Stimulated activated CD4-positive, alpha-beta T cell treated with anti-CD3 and anti-CD28 coated beads, Interleukin-4, amount 100 ng/mL, for 4 hours (primary cell): ENCODE measurements around the gene DAPK2.

Experiments used
- DNase-seq, 2 experiments: peaks; one replicate each; pipeline ENCODE4 v3.0.0-alpha.2; 2020

DAPK2 gene

DNA sequence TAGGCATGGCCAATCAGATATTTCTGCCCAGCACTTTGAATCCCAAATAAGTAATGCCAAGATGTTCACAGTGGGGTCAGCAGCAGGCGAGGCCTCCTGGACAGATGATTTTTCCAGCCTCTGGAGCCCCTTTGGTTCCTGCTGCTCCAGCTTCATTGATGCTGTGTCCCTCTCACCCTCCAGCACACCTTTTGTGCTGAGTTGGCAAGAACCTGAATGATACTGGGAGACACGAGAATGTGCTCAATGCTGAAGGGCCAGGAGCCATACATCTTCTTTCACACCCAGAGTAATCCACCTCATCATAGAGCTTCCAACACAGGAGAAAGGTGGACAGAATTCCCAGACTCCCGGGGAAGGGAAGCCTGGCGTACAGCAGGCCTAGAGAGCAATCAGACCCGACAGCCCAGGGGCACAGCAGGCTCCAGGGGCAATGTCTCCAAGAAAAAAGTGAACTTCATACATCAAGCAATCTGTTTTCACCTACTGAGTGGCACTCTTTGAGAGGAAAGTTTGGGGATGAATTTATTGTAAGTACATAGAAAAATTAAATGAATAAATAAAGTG, 6.7 kb upstream of the DAPK2 start:
- DNase-seq: no peak

GRCh38 chr15:64051407-64052259, 5.3 kb upstream of the DAPK2 start:
- no peak for DNase-seq

- DNase-seq: no peak
Observed at GRCh38 chr15:64051093-64051402, 4.8 kb upstream of the DAPK2 start.

GRCh38 chr15:64050281-64051092, 4.2 kb upstream of the DAPK2 start:
- DNase-seq: no peak

DNA sequence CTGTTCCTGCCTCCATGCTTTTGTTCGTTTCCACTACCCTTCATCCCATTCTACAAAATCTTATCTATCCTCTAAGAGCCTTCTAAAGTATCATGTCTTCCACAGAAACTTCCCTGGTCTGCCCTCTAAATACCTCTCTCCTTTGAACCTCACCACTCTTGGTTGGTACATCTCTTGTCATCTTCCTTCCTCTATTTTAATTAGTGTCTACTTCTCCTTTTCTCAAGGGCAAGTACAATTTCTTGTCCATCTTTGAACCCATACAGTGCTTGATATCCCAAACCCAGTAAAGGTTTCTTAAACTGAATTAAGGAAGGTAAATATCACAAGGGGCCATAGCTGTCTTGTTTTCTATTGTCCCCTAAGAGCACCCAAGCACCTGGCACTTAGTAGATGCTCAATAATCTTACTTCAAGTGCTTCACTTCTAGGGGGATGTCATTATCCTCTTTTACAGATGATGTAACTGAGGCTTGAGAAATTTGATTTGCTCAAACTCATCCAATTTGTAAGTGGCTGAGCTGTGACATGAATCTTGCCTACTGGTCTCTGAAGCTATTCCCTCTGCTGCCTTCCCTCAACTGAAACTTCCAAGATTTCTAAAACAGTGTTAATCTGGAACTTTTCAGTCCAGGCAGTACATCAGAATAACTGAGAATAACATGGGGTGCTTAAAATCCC, 2.6 kb upstream of the DAPK2 start:
- no peak for DNase-seq

DNA sequence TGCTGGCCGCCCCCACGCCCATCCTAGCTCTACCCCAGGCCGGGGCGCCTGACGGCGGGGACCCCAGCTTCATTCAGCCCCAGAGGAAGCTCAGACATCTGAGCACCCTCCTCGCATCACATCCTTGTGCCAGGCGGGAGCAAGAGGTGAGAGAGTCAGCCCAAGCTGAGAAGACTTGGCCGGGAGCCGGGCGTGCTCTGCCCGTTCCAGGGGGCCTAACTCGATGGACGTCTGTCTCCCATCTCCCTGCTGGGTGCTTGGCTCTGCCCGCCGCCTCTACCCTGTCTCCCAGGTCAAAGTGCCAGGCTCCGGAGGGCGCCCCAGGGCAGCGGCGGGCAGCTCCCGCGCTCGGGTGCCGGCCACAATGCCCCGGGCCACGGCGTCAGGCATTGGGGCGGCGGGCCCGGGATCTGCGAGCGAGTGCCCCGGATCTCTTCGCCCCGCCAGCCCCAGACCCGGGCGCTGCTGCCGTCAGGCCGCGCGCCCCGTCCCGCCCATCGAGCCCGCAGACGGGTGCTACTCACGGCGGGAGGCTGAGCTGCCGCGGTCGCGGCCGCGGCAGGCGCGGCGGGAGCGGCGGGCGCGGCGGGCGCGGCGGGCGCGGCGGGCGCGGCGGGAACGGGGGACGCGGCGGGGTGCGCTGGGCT, 388 bp downstream of the DAPK2 start:
- DNase-seq: no peak

DNA sequence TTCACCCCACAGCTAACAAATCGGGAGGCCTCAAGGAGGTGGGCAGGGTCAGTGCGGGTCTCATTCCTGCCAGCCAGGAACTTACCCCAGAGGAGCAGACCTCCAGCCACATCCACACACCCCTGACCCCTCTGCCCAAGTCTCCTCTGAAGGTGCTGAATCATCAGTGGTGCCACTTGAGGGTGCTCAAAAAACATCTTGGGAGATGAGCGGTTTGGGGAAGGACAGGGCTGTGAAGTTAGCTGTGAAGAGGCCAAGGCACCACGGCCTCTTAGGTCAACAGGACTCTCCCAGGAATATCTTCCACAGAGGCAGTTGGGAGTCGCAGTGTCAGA, 1.2 kb downstream of the DAPK2 start:
- no peak for DNase-seq

GRCh38 chr15:64044300-64045100, 1.8 kb downstream of the DAPK2 start:
- DNase-seq: no peak

GRCh38 chr15:64038878-64039610, 7.2 kb downstream of the DAPK2 start:
- DNase-seq: no peak

GRCh38 chr15:64037966-64038365, 8.3 kb downstream of the DAPK2 start:
- DNase-seq: no peak

- DNase-seq: no peak
Observed at GRCh38 chr15:64037116-64037515, 9.2 kb downstream of the DAPK2 start.

- no peak for DNase-seq
Observed at GRCh38 chr15:64035525-64035924, 10.8 kb downstream of the DAPK2 start.

GRCh38 chr15:64034519-64034918, 11.8 kb downstream of the DAPK2 start:
- DNase-seq: no peak

DNA sequence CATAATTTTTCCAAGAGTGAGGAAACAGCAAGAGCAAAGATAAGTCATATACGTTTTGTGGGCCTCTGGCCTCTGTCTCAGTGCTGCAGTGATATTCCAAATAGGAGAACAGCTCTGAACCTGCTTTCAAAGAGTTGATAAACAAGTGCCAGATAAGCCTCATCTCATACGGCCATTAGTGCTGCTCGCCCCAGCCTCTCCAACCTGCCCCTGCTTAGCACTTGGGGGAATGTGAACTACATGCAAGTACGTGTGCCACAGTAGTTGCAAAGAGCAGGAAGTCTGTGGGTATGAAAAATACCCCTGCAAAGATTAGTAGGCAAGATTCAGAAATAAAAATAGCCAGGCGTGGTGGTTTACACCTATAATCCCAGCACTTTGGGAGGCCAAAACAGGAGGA, 14.0 kb downstream of the DAPK2 start:
- no peak for DNase-seq

- DNase-seq: no peak
Observed at GRCh38 chr15:64030123-64030522, 16.2 kb downstream of the DAPK2 start.

DNA sequence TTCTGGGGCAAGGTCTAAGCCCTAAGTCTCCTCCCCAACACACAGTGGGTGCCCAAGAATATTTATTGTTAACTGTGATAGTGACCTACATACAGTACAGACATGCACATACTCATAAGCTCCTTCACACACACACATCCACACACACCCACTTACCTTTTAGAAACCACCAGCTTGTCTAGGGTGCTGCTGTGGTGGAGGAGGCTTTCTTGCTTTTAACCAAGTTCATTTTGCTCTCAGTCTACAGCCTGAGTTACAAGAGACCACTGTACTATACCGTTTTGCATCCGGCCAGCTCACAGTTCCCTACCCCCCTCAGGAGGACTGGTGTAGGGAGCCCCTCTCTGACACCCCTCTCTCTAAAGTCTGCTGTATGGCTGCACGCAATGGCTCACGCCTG, 16.7 kb downstream of the DAPK2 start:
- DNase-seq: no peak

DNA sequence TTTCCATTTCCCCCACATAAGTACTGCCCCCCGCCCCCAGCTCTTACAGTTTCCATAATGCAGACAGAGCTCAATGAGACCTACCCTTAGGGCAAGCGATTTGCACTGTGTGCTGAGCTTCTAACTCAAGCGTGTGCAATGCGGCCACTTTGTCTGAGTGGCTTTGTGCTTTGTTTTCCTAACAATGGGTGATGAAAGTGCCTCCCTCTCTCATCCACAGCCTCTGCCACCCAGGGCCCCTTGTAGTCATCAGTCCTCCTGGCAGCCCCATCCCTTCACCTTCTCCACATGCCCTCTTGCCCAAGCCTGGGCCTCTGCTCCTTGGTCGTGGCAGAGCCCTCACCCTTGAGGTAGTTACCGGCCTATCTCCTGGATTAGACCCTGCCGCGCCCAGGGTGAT, 17.2 kb downstream of the DAPK2 start:
- no peak for DNase-seq

DNA sequence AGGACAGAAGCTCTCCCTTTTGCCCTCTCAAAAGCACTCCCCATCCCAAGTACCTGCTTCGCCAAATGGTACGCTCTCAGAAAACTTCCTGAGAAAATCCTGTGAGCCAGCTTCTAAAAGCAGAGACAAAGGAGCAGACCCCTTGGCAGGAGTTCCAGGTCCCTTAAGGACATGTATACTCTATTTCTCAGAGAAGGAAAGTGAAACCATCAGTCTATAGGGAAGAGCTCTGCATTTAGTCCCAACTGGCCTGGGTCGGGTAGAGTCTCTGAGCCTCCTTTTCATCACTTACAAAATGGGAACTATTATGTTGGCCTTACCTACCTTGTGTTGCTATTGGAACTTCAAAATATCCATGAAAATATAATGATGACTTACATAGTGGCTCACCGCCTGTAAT, 19.7 kb downstream of the DAPK2 start:
- no peak for DNase-seq

DNA sequence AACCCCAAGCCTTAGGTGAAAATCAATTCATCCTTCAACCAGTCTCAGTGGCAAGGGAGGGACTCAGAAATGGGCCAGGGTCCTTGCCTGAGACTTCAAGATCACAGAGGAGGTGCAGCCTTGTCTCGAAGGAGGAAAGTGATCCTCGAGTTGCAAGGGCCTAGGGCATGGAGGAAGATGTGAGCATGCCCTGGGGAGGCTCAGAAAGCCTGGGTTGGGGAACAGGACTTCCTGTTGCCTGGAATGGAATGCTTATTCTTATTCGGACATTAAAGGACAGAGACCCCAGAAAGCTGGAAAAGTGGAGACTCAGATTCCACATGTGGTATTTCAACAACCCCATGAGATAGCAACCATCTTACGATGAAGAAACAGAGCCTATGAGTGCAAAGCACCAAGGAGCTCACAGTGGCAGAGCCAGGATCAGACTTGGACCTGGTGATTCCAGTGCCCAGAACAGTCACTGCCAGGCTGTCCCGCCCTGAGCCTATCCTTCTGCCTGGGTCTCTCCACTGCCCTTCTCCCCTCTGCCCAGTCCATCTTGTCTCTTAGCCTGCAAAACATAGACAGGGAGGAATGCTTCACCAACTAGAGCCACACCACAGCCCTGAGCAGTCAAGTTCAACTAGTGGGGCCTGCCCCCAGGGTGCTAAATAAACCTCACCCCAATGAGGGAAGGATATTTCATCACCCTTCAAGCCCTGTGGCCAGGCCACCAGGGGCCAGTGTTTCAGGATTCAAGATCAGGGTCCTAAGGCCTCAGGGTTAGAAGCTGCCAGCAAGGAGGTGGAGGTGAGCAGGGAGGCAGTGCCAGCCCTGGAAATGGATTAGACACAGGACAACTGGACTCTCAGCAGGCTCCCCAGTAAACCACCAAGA, 21.9 kb downstream of the DAPK2 start:
- no peak for DNase-seq

GRCh38 chr15:64023220-64023619, 23.1 kb downstream of the DAPK2 start:
- DNase-seq: no peak
